Testis (tissue), 3 donors: ENCODE data around the gene CDH13. TPM values are rescaled to one million over a fixed set of nuclear protein-coding genes. Genes with fewer than 3 reads are reported as not detected.

Source experiments
- DNase-seq: peaks from one replicate; pipeline ENCODE4 v3.0.0-alpha.2; 2019
- H3K27ac ChIP-seq, 2 donors: fragments of 200-600 bp; sonication (generic); one replicate each; pipeline ENCODE4 v1.5.1; 2019
- H3K27me3 ChIP-seq: fragments of 200-600 bp; sonication (generic); one replicate; pipeline ENCODE4 v1.5.1; 2019
- H3K36me3 ChIP-seq: fragments of 200-600 bp; sonication (generic); one replicate; pipeline ENCODE4 v1.5.1; 2017; ENCODE audit warnings: low read depth; ENCODE audit errors: missing control alignments
- H3K4me1 ChIP-seq: fragments of 200-600 bp; sonication (generic); one replicate; pipeline ENCODE4 v1.5.1; 2019
- H3K4me3 ChIP-seq, 2 donors: fragments of 200-600 bp; sonication (generic); one replicate each; pipeline ENCODE4 v1.5.1; 2017 to 2019
- H3K9me3 ChIP-seq: fragments of 200-600 bp; sonication (generic); one replicate; pipeline ENCODE4 v1.5.1; 2017
- POLR2A ChIP-seq: fragments of 450-650 bp; IDR thresholded peaks from one replicate; pipeline ENCODE4 v1.6.1; 2017; ENCODE audit warnings: antibody characterized with exemption, mild to moderate bottlenecking, moderate library complexity
- WGBS, 2 donors: methylation state at CpG; one replicate each; pipeline ENCODE4 v1.1.5; 2018; 5-methylcytosine and 5-hydroxymethylcytosine counted together
- intact Hi-C: fragments of 100-400 bp; cut with DNase I; formaldehyde crosslinking; loops from one replicate; pipeline ENCODE4 v1.15.1; 2023; ENCODE audit warnings: low total_unique reads
- polyA plus RNA-seq: library from polyadenylated mRNA; stranded (reverse); fragments of 350-450 nt; fragmentation: Illumina TruSeq; extraction: RNeasy Lipid Tissue Mini Kit (QIAGEN cat#74804); gene quantifications from one replicate; pipeline ENCODE4 v1.2.3, GENCODE V29; 2014; ENCODE audit warnings: low read depth, low replicate concordance; ENCODE audit not compliant: insufficient read depth
- total RNA-seq, 2 donors: library from RNA; depleted of rRNA; stranded (reverse); fragments of >200 nt; gene quantifications; one replicate each; pipeline ENCODE4 v1.2.3, GENCODE V29; 2016
- TF ChIP-seq, protein P1 (sequence below), 3 experiments: fragments of 450-650 bp in 2 of 3; fragments of 200-600 bp in 1 of 3; sonication (generic) in 1 of 3; IDR thresholded peaks; one replicate each; pipeline ENCODE4 v1.5.1; 2016 to 2019; ENCODE audit warnings: antibody characterized with exemption in 3 of 3, mild to moderate bottlenecking in 2 of 3, moderate library complexity in 1 of 3

Gene CDH13
- total and polyA plus RNA-seq, 3 donors from 2014 or later = 1.2 to 11.1 (median 2.0) TPM

DNA sequence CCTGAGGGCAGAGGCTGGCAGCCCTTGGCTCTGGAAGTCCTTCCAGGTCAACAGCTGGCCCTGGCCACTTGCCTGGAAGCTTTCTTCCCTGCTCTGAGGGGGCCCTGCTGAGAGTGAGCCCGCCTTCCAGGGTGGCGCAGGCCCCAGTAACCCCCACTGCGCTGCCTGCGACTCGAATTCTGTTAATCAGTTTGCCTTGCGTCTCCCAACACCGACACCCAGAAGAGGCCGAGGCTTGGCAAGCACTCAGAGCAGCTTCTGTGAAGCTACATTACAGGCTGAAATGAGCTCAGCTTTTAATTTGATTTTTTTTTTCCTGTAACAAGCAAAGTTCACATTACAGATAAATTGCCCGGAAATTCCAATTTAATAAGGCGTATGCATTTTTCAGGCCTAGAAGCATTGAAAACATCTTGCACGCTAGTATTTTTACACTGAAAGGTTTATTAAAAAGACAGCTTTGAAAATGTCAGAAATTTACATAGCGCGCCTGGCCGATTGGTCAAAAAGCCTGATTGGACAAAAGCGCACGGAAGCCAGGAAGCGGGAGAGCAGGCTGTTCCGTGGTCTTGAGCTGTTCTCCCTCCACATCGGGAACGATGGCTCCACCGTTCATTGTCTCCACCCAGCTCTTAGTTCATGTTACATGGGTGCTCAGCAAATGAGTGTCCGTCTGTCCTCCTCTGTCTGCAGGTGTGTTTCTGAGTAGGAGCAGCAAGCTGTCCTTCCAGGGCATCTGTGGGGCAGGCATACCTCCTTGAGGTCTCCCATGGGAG is 1115.5 kb downstream of the CDH13 start:
- intact Hi-C loops = no loop called here
- Histone ChIP-seq H3K36me3 (no peaks in the 10 kb centered on the region), H3K27me3 (no peaks in the 10 kb centered on the region), H3K4me3 (no peak overlapping the region), H3K27ac (no peak overlapping the region), H3K9me3 (no peaks in the 10 kb centered on the region), H3K4me1 (no peaks in the 10 kb centered on the region)
- DNase-seq = no peak
- 66 to 79% methylated on average over 21 to 22 of the region's 22 CpGs for WGBS, 2 donors
- no peak for TF ChIP-seq POLR2A
- TF ChIP-seq, protein P1, sequence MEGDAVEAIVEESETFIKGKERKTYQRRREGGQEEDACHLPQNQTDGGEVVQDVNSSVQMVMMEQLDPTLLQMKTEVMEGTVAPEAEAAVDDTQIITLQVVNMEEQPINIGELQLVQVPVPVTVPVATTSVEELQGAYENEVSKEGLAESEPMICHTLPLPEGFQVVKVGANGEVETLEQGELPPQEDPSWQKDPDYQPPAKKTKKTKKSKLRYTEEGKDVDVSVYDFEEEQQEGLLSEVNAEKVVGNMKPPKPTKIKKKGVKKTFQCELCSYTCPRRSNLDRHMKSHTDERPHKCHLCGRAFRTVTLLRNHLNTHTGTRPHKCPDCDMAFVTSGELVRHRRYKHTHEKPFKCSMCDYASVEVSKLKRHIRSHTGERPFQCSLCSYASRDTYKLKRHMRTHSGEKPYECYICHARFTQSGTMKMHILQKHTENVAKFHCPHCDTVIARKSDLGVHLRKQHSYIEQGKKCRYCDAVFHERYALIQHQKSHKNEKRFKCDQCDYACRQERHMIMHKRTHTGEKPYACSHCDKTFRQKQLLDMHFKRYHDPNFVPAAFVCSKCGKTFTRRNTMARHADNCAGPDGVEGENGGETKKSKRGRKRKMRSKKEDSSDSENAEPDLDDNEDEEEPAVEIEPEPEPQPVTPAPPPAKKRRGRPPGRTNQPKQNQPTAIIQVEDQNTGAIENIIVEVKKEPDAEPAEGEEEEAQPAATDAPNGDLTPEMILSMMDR (IDR thresholded peaks at IDR 0.05) = no peak

DNA sequence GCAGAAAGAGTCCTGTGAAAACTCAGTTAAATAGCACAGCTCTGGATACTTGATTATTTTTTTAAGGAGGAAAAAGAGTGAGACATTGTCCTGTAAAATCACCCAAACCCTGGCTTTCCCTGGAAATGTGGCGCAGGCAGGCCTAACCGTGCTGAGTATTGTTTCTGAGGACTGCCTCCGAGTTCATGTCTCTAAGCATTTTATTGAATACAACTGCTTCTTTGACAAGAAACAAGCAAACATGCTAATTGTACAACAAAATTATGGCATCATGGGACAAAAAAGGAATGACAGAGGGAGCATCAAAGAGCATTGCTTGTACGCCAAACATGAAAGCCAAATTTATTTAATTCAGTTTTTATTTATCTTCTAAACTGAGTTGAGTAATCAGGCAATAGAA is 1116.5 kb downstream of the CDH13 start:
- intact Hi-C loops = no loop called here
- Histone ChIP-seq H3K27ac (no peak overlapping the region), H3K4me3 (no peak overlapping the region), H3K36me3 (no peaks in the 10 kb centered on the region), H3K4me1 (no peaks in the 10 kb centered on the region), H3K27me3 (no peaks in the 10 kb centered on the region), H3K9me3 (no peaks in the 10 kb centered on the region)
- TF ChIP-seq POLR2A = no peak
- TF ChIP-seq, protein P1 (IDR thresholded peaks at IDR 0.05) = no peak
- no peak for DNase-seq
- 88% methylated on average over 4 of the region's 4 CpGs for WGBS, 2 donors

DNA sequence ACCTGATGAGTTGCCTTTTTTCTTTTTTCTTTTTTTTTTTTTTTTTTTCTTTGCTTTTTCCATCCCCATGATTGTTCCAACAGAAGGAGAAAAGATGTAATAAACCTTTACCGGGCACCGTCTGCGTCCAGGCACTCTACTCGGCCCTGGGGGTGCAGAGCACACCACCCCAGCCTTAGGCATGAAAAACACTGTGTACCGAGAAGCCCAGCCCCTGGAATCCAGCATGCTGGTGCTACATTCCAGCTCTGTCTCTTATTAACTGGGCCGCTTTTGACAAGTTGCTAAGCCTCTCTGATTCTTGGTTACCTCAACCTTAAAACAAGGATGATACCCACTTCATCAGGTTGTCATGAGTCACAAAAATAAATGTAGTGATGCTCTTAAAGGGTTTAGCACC is 1117.0 kb downstream of the CDH13 start:
- Histone ChIP-seq H3K4me3 (no peak overlapping the region), H3K4me1 (no peaks in the 10 kb centered on the region), H3K9me3 (no peaks in the 10 kb centered on the region), H3K36me3 (no peaks in the 10 kb centered on the region), H3K27ac (no peak overlapping the region), H3K27me3 (no peaks in the 10 kb centered on the region)
- intact Hi-C loops = no loop called here
- 90 to 94% methylated on average over 6 of the region's 6 CpGs for WGBS, 2 donors
- TF ChIP-seq, protein P1 (IDR thresholded peaks at IDR 0.05) = no peak
- TF ChIP-seq POLR2A = no peak
- no peak for DNase-seq

DNA sequence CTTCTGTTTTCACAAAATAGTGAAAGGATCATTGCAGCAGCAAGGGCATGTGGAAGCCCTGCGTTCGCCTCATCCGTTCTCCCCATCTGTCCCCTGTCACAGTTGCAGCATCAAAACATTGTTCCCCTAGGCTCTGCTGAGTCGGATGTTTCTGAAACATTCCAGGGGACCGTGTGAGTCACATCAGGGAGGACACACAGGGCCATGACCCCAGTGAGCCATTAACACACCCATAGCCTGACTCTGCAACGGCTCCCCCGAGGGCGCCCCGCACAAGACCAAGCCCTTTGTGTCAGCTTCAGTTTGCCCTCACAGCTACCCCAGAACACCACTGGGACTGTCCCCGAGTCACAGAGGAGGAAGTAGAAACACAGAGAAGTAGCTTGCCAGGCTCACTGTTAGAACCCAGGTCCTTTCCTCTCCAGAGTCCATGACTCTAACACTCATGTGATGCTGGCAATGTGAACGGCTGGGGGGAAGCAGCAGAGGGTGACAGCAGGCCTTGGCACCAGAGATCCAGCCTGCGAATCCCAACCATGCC is 1117.7 kb downstream of the CDH13 start:
- Histone ChIP-seq H3K27ac (no peak overlapping the region), H3K4me1 (no peaks in the 10 kb centered on the region), H3K9me3 (no peaks in the 10 kb centered on the region), H3K4me3 (no peak overlapping the region), H3K27me3 (no peaks in the 10 kb centered on the region), H3K36me3 (no peaks in the 10 kb centered on the region)
- intact Hi-C loops = no loop called here
- 63 to 74% methylated on average over 10 to 12 of the region's 12 CpGs for WGBS, 2 donors
- peak; percentile 15 for DNase-seq
- TF ChIP-seq, protein P1 (IDR thresholded peaks at IDR 0.05) = no peak
- TF ChIP-seq POLR2A = no peak

DNA sequence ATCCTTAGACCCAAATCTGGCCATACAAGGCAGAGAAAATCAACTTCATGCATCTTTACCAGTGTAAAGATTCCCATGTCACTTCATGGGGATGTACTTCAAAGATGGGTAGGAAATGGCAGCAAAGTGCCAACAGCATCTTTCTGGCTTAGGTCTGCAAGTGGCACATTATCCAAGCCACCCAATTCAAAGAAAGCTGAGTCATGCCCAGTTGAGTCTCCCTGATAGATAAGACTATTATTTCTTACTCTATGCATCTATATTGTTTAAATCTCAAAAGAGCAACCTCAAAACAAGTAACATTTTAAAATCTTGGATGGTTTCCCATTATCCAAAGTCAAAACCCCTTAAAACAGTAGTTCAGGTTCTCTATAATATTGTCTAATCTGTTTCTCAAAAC is 1119.8 kb downstream of the CDH13 start:
- TF ChIP-seq, protein P1 (IDR thresholded peaks at IDR 0.05) = no peak
- TF ChIP-seq POLR2A = no peak
- Histone ChIP-seq H3K36me3 (no peaks in the 10 kb centered on the region), H3K4me3 (no peak overlapping the region), H3K27ac (no peak overlapping the region), H3K4me1 (no peaks in the 10 kb centered on the region), H3K9me3 (no peaks in the 10 kb centered on the region), H3K27me3 (no peaks in the 10 kb centered on the region)
- DNase-seq = no peak
- intact Hi-C loops = no loop called here
